GM23338 (cell line): ENCODE measurements around the gene SLC35F6.

Experiments used
- CREB1 ChIP-seq: fragments of 250-450 bp; sonication (Bioruptor Pico); IDR thresholded peaks from 2 replicates; pipeline ENCODE4 v1.5.0; 2020; ENCODE audit warnings: low read depth, mild to moderate bottlenecking, moderate library complexity
- TF ChIP-seq, protein P1 (sequence below), 2 experiments: fragments of 200-600 bp in 1 of 2; sonication (generic) in 1 of 2; conservative IDR thresholded peaks; 2 replicates each; pipeline versions ENCODE4 v1.5.1 to v1.6.1; 2016 to 2017; ENCODE audit warnings: antibody characterized with exemption in 2 of 2, low read depth in 2 of 2, mild to moderate bottlenecking in 2 of 2, moderate library complexity in 1 of 2

DNA sequence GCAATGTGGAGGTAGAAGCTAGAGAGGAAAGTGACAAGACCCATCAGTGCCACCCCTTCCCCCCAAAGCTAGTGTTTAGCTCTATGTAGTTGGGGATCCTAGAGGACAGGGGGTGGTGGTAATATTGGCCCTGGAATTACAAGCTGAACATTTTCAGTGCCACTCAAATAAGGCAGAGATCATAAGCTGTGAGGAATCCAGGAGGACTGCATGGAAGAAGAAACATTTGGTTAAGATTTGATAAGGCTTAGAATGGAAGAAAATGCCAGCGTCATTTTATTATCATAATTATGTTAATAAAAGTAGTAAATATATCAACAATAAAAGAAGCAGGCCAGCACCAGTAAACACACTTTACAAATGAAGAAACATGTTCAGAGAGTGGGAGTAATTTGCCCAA, 37.9 kb upstream of the SLC35F6 start:
- TF ChIP-seq, protein P1, sequence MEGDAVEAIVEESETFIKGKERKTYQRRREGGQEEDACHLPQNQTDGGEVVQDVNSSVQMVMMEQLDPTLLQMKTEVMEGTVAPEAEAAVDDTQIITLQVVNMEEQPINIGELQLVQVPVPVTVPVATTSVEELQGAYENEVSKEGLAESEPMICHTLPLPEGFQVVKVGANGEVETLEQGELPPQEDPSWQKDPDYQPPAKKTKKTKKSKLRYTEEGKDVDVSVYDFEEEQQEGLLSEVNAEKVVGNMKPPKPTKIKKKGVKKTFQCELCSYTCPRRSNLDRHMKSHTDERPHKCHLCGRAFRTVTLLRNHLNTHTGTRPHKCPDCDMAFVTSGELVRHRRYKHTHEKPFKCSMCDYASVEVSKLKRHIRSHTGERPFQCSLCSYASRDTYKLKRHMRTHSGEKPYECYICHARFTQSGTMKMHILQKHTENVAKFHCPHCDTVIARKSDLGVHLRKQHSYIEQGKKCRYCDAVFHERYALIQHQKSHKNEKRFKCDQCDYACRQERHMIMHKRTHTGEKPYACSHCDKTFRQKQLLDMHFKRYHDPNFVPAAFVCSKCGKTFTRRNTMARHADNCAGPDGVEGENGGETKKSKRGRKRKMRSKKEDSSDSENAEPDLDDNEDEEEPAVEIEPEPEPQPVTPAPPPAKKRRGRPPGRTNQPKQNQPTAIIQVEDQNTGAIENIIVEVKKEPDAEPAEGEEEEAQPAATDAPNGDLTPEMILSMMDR (conservative IDR thresholded peaks at IDR 0.05; ENCODE audit: low read depth in 2 of 2), result no peak
- no peak for TF ChIP-seq CREB1 (CRISPR knock-in tag)
